ENCODE data around the gene LRP6. TPM values are rescaled to one million over a fixed set of nuclear protein-coding genes. Genes with fewer than 3 reads are reported as not detected.

LRP6 gene
- total and polyA plus RNA-seq, 2 of the 13 experiments (the other 11 are each of a cell fraction or from before 2014, with no cell fraction given) = 33.8 to 42.0 TPM

- no peak for FAIRE-seq
These were observed 1.8 kb downstream of the LRP6 start for GRCh38 chr12:12265035-12265434.

More at GRCh38 chr12:12265035-12265434, 1.8 kb downstream of the LRP6 start:
- 21% methylated on average over 3 of the region's 3 CpGs for WGBS (ENCODE audit: low lambda C conversion rate)
- BruUV-seq (replicated peaks) = no TSS peak
- peak overlapping the region; percentile 99 for H3K9ac ChIP-seq (ENCODE audit: insufficient read depth, low read depth, low read length)
- H3K27ac ChIP-seq (ENCODE audit: extremely low read length, insufficient read depth, low read length) = peak overlapping the region; percentile 100
- intact Hi-C loops (cut with micrococcal nuclease; ENCODE audit: unreplicated experiment) = loop anchor here (5.0 kb wide), 3 partner anchors 48 to 183 kb away; no protein-coding TSS in a partner anchor
- no peaks in the 10 kb centered on the region for H3K36me3 ChIP-seq (replicated peaks in 1 of 2; ENCODE audit: control insufficient read depth in 1 of 2, insufficient read depth in 2 of 2, low read length in 2 of 2)
- peak overlapping the region; percentile 96 for H3K4me2 ChIP-seq (ENCODE audit: low read depth, low read length)
- no peak overlapping the region for H2AFZ ChIP-seq (ENCODE audit: low read length)
- H3K27me3 ChIP-seq (ENCODE audit: control insufficient read depth in 1 of 2, insufficient read depth in 2 of 2, low read length in 2 of 2) = no peaks in the 10 kb centered on the region; a peak in 1 of 5 replicates
- ChIA-PET CTCF (ENCODE audit: low intra/inter-chr PET ratio, low total read pairs) (no interaction called here), POLR2A (interaction anchor here (1.1 to 2.4 kb wide), 2 partner anchors 9 to 92 kb away, joined by 3 to 9 read pairs; partner anchors contain the start of gene BORCS5)
- H3K79me2 ChIP-seq (ENCODE audit: insufficient read depth, low read length) = peaks cover 66% of the 10 kb centered on the region
- H4K20me1 ChIP-seq (ENCODE audit: insufficient read depth, low read length) = peaks cover 30% of the 10 kb centered on the region
- DNase-seq (ENCODE audit: low spot score) (no peak), ATAC-seq (no peak)
- peaks cover 39% of the 10 kb centered on the region for H3K4me1 ChIP-seq (ENCODE audit: insufficient read depth, low read length)
- no peak for TF ChIP-seq CSRNP1 (CRISPR knock-in tag; IDR thresholded peaks at IDR 0.05)
- TF ChIP-seq TRAFD1 (CRISPR knock-in tag; IDR thresholded peaks at IDR 0.05; ENCODE audit: borderline replicate concordance) = no peak
- TF ChIP-seq ZBTB7B (CRISPR knock-in tag; IDR thresholded peaks at IDR 0.05) = no peak
- no peak for TF ChIP-seq ATF1 (CRISPR knock-in tag; IDR thresholded peaks at IDR 0.05)
- no peaks in the 10 kb centered on the region for H3K9me3 ChIP-seq (ENCODE audit: low read length)
- H3K4me3 ChIP-seq (replicated peaks in 1 of 3; ENCODE audit: insufficient read depth in 1 of 3, low read depth in 2 of 3, low read length in 3 of 3) = peak overlapping the region; percentile 90 to 95 (median 93)
- in situ Hi-C loops (cut with HindIII; ENCODE audit: extremely low pct_ligation_motif_present, low pct_unique_long_range_greater_than_20kb) = no loop called here

Measured in HepG2 (cell line).